OCI-LY1 (cell line): ENCODE measurements around the gene TMPRSS5.

Experiments used
- EZH2 ChIP-seq: fragments of 200-600 bp; sonication (generic), shearing (Covaris generic); IDR thresholded peaks from 2 replicates; pipeline ENCODE4 v1.8.0; 2017; ENCODE audit warnings: borderline replicate concordance, mixed run types, mild to moderate bottlenecking, antibody characterized with exemption, low read length, moderate library complexity, mixed read lengths
- TF ChIP-seq, protein P1 (sequence below): fragments of 200-600 bp; sonication (generic), shearing (Covaris generic); IDR thresholded peaks from 2 replicates; pipeline ENCODE4 v1.5.1; 2017; ENCODE audit warnings: mild to moderate bottlenecking, antibody characterized with exemption, low read length, moderate library complexity, mixed read lengths

DNA sequence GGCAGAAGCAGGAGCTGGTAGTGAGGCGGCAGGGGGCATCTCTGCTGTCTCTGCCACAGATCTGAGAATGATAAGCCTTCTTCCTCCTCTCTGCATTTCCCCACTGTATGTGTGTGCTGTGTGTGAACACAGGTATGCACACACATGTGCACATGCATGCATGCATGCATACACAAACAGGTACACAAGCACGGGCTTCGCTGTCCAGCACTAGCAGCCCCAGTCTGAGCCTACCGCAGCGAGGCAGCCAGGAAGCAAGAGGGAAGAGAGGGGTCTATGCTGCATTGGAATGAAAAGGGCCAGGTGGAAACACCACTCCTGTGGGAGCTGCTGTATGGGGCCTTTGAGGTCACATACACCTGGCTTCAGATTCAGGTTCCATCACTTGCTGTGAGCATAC is 62.4 kb downstream of the TMPRSS5 start:
- TF ChIP-seq, protein P1, sequence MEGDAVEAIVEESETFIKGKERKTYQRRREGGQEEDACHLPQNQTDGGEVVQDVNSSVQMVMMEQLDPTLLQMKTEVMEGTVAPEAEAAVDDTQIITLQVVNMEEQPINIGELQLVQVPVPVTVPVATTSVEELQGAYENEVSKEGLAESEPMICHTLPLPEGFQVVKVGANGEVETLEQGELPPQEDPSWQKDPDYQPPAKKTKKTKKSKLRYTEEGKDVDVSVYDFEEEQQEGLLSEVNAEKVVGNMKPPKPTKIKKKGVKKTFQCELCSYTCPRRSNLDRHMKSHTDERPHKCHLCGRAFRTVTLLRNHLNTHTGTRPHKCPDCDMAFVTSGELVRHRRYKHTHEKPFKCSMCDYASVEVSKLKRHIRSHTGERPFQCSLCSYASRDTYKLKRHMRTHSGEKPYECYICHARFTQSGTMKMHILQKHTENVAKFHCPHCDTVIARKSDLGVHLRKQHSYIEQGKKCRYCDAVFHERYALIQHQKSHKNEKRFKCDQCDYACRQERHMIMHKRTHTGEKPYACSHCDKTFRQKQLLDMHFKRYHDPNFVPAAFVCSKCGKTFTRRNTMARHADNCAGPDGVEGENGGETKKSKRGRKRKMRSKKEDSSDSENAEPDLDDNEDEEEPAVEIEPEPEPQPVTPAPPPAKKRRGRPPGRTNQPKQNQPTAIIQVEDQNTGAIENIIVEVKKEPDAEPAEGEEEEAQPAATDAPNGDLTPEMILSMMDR, result no peak
- TF ChIP-seq EZH2, result no peak
